Urinary bladder (tissue), 4 donors: ENCODE measurements around the gene OTOF. TPM values are rescaled to one million over a fixed set of nuclear protein-coding genes. Genes with fewer than 3 reads are reported as not detected.

ENCODE experiments used
- DNase-seq: peaks from one replicate; pipeline ENCODE4 v3.0.0-alpha.2; 2015; ENCODE audit errors: extremely low spot score
- H3K27ac ChIP-seq: one replicate; pipeline ENCODE4 v1.5.1; 2013; ENCODE audit warnings: low read depth, mild to moderate bottlenecking, moderate library complexity
- H3K36me3 ChIP-seq: one replicate; pipeline ENCODE4 v1.6.1; 2013; ENCODE audit warnings: mild to moderate bottlenecking, moderate library complexity; ENCODE audit not compliant: insufficient read depth
- H3K4me1 ChIP-seq: one replicate; pipeline ENCODE4 v1.6.1; 2013; ENCODE audit warnings: mild to moderate bottlenecking, moderate library complexity; ENCODE audit not compliant: insufficient read depth
- H3K4me3 ChIP-seq: one replicate; pipeline ENCODE4 v1.5.1; 2013; ENCODE audit warnings: low read depth, low read length
- WGBS: extraction: QIAGEN DNeasy Blood & Tissue Kit; methylation state at CpG from one replicate; pipeline ENCODE4 v1.1.7; 2013; 5-methylcytosine and 5-hydroxymethylcytosine counted together
- polyA plus RNA-seq: library from polyadenylated mRNA; stranded (reverse); fragments of 200-250 nt; gene quantifications from one replicate; pipeline ENCODE4 v1.2.3, GENCODE V29; 2013
- total RNA-seq: library from RNA; depleted of rRNA; stranded (reverse); fragments of >200 nt; gene quantifications from one replicate; pipeline ENCODE4 v1.2.3, GENCODE V29; 2014
- donor health status: healthy with polysubstance abuse.
- donor health status: healthy.

OTOF gene
- total and polyA plus RNA-seq, 2 donors = 0.10 to 0.32 TPM

DNA sequence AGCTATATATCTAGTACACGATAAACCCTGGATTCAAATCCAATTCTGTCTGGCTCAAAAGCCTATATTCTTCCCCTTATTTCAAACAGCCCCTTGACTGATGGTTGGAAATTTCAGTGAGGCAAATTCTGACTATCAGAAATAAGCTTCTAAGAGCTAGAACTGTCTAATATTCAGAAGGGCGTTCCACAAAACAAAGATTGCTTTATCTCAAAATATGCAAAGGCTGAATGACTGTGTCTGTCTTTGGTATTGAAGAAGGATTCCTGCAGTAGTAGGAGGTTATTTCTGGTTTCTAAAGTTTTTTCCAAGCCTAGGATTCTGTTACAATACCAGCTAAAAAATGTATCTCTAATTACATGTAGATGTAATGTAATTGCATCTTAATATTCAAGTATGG, 45.1 kb downstream of the OTOF start:
- 41% methylated on average over 2 of the region's 2 CpGs for WGBS
- Histone ChIP-seq H3K36me3 (no peaks in the 10 kb centered on the region), H3K4me3 (no peak overlapping the region), H3K27ac (no peak overlapping the region), H3K4me1 (no peaks in the 10 kb centered on the region)
- DNase-seq = no peak

DNA sequence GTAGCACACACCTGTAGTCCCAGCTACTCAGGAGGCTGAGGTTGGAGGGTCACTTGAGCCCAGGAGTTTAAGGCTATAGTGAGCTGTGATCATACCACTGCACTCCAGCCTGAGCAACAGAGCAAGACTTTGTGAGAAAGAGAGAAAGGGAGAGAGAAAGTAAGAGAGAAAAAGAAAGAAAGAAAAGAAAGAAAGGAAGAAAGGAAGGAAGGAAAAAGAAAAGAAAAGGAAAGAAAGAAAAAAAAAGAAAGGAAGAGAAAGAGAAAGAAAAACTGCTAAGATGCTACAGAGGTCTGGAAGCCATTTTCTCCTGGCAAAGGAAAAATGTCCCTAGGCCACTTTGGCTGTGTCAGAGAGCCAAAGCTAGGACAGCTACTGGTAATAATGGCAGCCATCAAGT, 45.6 kb downstream of the OTOF start:
- no peak overlapping the region for H3K27ac ChIP-seq
- DNase-seq = no peak

DNA sequence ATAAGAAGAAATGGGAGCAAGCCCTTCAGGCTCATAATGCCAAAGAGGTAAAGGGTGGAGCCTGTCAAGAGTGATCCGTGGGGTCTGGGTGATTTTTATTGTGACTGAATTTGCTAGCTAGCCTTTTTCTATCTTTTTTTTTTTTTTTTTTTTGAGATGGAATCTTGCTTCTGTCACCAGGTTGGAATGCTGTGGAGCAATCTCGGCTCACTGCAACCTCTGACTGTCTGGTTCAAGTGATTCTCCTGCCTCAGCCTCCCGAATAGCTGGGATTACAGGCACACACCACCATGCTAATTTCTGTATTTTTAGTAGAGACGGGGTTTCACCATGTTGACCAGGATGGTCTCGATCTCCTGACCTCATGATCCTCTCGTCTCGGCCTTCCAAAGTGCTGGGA, 47.1 kb downstream of the OTOF start:
- Histone ChIP-seq H3K27ac (no peak overlapping the region), H3K4me3 (no peak overlapping the region), H3K4me1 (no peaks in the 10 kb centered on the region), H3K36me3 (no peaks in the 10 kb centered on the region)
- 84% methylated on average over 7 of the region's 7 CpGs for WGBS
- DNase-seq = no peak

More for the DNA sequence above, 45.6 kb downstream of the OTOF start:
- Histone ChIP-seq H3K36me3 (no peaks in the 10 kb centered on the region), H3K4me3 (no peak overlapping the region), H3K4me1 (no peaks in the 10 kb centered on the region)

DNA sequence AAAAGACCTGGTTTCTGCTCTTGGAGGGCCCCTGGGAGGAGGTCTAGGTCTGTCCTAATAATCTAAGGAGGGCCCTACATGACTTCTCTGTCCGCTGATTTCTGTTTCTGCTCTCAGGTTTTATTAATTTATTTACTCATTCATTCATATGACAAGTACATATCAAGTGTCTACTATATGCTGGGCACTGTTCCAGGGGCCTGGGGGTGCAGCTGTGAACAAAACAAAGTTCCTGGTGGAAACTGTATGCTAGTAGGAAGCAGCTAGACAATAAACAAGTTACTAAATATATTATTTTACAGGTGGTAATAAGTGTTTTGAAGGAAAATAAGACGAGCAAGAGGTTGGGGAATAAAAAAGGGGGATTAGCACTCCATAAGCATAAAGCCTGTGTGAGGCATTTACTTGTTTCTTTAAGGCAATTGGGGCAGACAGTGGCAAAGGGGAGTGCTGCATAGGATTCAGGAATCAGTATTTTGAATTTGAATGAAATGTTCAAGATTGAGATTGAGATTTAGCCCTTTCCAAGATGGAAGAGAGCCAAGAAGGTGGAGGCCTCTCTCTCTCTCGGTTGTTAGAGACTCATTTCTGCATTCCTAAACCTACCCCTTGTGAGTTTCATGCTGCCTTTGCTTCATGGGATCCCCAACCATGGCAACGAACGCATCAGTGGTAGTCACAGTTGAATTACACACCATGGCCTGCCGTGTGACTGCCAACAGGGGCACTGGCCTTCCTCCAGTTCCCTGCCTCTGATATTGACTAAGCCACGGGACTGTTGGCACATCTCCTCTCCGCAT, 47.9 kb downstream of the OTOF start:
- Histone ChIP-seq H3K36me3 (no peaks in the 10 kb centered on the region), H3K27ac (no peak overlapping the region), H3K4me3 (no peak overlapping the region), H3K4me1 (no peaks in the 10 kb centered on the region)
- WGBS = 71% methylated on average over 8 of the region's 8 CpGs
- no peak for DNase-seq

DNA sequence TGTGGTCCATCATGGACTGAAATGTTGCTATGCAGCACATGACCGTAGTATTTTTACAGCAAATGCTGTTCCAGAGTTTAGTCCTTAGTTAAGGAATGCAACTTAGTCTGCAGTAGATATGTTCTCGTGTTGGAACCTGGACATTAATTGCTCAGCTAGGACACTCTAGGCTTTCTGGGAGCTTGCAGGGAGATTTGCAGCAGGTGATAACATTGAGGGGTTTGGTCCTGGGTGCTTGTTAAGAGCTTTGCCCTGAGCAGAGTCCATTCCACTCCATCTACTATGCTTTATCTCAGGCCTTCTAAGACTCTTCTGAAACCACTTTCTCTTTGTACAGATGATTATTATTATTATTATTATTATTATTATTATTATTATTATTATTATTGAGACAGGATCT, 49.1 kb downstream of the OTOF start:
- Histone ChIP-seq H3K4me1 (no peaks in the 10 kb centered on the region), H3K4me3 (no peak overlapping the region), H3K27ac (no peak overlapping the region), H3K36me3 (no peaks in the 10 kb centered on the region)
- no peak for DNase-seq
- 91% methylated on average over 2 of the region's 2 CpGs for whole genome bisulfite sequencing

DNA sequence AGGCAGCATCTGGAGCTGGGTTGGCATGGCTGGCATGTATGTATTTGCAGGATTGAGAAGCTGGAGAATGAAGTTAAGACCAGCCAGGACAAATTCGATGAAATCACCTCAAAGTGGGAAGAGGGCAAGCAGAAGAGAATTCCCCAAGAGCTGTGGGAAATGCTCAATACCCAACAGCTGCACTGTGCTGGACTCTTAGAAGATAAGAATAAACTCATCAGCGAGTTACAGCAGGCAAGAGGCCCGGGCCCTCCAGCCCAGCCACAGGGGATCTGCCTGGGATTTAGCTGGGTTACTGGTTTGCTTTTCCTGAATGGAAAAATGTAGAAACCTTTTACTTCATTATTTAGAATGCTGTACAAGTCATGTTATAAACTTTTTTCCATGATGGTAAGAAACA, 53.7 kb downstream of the OTOF start:
- Histone ChIP-seq H3K36me3 (no peaks in the 10 kb centered on the region), H3K4me3 (no peak overlapping the region), H3K4me1 (no peaks in the 10 kb centered on the region), H3K27ac (no peak overlapping the region)
- 50% methylated on average over 3 of the region's 3 CpGs for WGBS
- DNase-seq = no peak

DNA sequence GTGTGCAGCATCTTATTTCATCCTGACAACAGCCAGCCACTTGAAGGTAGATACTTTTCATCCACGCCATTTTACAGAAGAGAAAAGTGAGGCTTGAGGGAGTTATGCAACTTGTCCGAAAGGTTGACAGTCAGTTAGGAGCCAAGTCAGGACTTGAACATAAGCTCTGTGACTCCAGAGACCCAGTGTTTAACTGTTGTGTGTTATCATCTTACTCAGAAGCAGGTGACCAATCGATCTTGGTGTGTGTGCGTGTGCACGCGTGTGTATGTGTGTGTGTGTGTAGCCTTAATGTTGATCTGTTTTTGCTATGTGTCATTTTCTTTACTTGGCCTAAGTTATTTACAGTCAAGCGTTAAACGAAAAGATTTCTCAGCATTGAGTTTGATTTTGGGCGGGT, 54.2 kb downstream of the OTOF start:
- Histone ChIP-seq H3K4me1 (no peaks in the 10 kb centered on the region), H3K27ac (no peak overlapping the region), H3K4me3 (no peak overlapping the region), H3K36me3 (no peaks in the 10 kb centered on the region)
- no peak for DNase-seq
- WGBS = 82% methylated on average over 9 of the region's 9 CpGs

DNA sequence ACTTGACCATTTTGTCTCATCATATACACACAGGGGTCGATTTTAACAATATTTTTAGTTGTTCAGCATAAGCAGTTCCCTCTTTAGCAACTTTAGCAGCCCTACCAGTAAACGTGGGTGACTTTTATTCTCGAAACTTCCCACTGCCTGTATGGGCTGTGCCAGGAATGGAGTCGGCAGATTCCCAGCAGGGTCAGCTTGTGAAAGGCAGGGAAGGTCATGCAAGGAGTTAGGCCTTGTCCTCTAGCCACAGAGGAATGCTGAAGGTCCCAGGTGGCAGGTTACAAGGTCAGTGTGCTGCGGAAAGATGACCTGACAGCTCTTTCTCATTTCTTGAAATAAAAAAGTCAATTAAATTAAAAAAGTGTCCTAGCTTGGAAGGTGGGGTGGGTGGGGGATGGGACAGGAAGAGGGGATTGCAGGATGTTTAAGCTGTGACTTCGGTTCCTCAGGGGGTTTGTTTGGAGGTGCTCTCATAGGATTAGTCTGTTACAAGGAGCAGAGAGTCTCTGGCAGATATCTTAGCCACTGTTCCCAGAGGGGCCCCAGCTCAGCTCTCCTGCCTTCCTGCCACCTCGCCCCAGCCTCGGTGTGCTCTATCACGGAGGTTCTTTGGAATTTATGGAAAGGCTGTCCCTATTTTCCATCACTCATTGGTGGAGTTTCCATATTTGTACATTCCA, 54.8 kb downstream of the OTOF start:
- Histone ChIP-seq H3K27ac (no peak overlapping the region), H3K36me3 (no peaks in the 10 kb centered on the region), H3K4me3 (no peak overlapping the region), H3K4me1 (no peaks in the 10 kb centered on the region)
- no peak for DNase-seq
- 48% methylated on average over 9 of the region's 9 CpGs for WGBS

DNA sequence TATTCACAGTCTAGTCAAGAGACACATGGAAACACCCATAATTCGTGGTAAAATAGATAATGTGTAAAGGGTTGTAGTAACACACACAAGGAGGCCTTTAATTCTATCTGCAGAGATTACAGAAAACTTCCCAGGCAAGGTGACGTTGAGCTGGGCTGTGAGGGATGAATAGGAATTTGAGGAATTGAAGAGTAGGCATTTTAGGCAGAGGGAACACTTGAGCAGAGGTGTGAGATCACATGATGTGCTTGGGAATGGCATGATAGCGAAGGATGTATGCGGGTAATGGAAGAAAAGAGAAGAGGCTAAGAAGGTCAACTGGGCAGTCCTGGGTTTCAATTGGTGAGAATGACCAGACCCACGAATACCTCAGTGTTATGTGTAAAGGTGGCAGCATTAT, 56.0 kb downstream of the OTOF start:
- DNase-seq = no peak
- WGBS = 88% methylated on average over 5 of the region's 5 CpGs
- H3K4me1 ChIP-seq = no peaks in the 10 kb centered on the region
- no peak overlapping the region for H3K27ac ChIP-seq
- no peak overlapping the region for H3K4me3 ChIP-seq
- no peaks in the 10 kb centered on the region for H3K36me3 ChIP-seq

DNA sequence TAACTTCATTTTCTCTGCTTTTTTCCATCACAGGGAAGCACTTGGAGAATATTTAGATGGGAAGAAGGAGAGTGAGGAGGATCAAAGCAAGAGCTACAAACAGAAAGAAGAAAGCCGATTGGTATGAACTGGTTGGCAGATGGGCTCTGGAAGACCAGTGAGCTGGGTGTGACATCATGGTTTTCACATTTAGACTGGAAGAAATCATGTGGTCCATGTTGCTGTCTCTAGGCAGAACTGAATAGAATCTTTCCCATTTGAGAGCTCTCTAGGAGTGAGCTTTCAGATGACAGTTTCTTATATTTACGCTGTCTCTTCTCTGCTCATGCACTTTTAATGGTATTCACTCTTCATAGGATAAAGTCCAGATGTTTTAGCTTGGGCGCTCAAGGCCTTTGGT, 63.6 kb downstream of the OTOF start:
- no peaks in the 10 kb centered on the region for H3K36me3 ChIP-seq
- H3K27ac ChIP-seq = no peak overlapping the region
- 76% methylated on average over 3 of the region's 3 CpGs for WGBS
- H3K4me1 ChIP-seq = no peaks in the 10 kb centered on the region
- no peak overlapping the region for H3K4me3 ChIP-seq
- no peak for DNase-seq

DNA sequence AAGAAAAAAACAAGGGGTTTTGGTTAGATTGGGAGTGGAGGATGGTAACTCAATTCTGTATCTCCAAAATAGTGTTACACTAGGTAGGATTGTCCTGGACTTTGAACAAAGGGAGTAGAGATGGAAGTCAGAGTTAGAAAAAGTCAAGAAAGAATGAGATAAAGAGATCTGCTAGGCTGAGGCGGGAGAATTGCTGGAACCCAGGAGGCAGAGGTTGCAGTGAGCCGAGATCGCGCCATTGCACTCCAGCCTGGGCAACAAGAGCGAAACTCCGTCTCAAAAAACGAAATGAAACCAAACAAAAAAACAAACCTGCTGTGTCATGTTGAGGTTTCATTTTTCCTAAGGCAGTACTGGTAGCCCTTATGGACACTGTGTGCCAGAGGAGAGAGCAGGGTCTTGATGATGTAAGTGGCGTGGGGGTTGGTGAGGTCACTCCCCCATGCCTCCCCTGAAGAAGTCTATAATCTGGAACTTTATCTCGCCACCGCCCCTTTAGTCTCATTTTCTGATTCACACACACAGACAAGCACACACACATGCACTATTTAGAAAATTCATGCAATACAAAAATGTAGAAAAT, 65.7 kb downstream of the OTOF start:
- Histone ChIP-seq H3K4me3 (no peak overlapping the region), H3K36me3 (no peaks in the 10 kb centered on the region), H3K27ac (no peak overlapping the region), H3K4me1 (no peaks in the 10 kb centered on the region)
- no peak for DNase-seq
- WGBS = 80% methylated on average over 10 of the region's 10 CpGs

DNA sequence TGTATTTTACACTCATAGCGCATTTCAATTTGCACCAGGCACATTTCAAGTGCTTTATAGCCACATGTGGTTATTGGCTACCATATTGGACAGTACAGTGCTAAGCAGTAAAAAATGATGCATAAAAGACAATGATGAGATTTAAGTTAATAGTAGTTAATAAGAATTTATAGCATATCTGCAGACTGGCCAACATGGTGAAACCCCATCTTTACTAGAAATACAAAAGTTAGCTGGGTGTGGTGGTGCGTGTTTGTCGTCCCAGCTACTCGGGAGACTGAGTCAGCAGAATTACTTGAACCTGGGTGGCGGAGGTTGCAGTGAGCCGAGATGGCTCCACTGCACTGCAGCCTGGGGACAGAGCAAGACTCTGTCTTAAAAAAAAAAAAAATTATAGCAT, 66.5 kb downstream of the OTOF start:
- Histone ChIP-seq H3K27ac (no peak overlapping the region), H3K36me3 (no peaks in the 10 kb centered on the region), H3K4me3 (no peak overlapping the region), H3K4me1 (no peaks in the 10 kb centered on the region)
- WGBS = 94% methylated on average over 6 of the region's 6 CpGs
- DNase-seq = no peak

DNA sequence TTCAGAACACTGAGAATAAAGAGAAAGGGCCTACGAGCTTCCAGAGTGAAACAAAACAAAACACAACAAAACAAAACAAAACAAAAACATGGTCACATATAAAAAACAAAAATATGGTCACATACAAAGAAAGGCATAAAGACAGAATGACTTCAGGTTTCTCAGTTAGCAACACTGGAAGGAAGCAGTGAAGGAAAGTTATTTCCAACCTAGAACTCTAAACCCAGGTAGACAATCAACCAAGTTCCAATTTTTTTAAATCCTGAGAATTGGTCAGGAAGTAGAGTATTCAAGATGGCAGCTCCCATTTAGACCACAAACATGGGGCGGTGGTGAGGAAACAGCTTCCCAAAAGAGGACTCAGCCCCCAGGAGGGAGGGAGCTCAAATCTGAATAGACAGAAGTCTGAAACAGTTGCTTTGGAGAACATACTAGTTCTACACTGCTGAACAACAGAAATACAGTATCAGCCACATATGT, 67.1 kb downstream of the OTOF start:
- no peak for DNase-seq
- Histone ChIP-seq H3K4me3 (no peak overlapping the region), H3K4me1 (no peaks in the 10 kb centered on the region), H3K27ac (no peak overlapping the region), H3K36me3 (no peaks in the 10 kb centered on the region)
- 88% methylated on average over 2 of the region's 2 CpGs for WGBS

DNA sequence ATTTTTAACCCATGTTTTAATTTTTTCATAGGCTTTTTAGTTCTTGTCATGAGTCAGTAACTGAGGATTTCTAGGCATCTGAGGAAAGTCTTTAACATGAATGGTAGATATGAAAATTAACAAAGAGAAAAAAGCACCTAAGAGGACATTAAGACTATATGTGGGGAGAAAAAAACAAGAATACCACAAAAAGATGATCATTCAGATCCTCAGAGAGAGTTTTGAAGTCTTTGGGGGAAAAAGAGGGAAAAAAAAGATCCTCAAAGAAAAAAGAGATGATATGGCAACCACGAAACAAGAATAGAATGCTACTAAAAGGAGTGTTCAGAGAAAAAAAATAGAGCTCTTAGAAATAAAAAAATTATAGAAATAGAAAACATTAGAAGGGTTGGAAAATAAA, 68.1 kb downstream of the OTOF start:
- Histone ChIP-seq H3K36me3 (no peaks in the 10 kb centered on the region), H3K4me3 (no peak overlapping the region), H3K27ac (no peak overlapping the region), H3K4me1 (no peaks in the 10 kb centered on the region)
- WGBS = 49% methylated on average over 1 of the region's 1 CpG
- DNase-seq = no peak
